T follicular helper cell (primary cell): Measurements from ENCODE around the gene GRK1.

Experiments
- DNase-seq: peaks from one replicate; pipeline ENCODE4 v3.0.0-alpha.2; 2020; ENCODE audit warnings: low read depth

The GRK1 gene

DNA sequence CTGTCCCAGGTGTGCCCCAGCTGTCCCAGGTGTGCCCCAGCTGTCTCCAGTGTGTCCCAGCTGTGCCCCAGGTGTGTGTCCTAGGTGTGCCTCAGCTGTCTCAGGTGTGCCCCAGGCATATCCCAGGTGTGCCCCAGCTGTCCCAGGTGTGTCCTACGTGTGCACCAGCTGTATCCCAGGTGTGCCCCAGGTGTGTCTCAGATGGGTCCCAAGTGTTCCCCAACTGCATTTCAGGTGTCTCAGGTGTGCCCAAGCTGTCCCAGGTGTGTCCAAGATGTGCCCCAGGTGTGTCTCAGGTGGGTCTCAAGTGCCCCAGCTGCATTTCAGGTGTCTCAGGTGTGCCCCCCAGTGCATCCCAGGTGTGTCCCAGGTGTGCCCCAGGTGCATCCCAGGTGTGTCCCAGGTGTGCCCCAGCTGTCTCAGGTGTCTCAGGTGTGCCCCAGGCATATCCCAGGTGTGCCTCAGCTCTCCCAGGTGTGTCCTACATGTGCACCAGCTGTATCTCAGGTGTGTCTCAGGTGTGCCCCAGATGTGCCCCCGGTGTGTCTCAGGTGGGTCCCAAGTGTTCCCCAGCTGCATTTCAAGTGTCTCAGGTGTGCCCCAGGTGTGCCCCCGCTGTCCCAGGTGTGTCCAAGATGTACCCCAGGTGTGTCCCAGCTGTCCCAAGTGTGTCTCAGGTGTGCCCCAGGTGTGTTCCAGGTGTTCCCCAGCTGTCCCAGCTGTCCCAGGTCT lies 1.3 kb upstream of the GRK1 start:
- DNase-seq: no peak

DNA sequence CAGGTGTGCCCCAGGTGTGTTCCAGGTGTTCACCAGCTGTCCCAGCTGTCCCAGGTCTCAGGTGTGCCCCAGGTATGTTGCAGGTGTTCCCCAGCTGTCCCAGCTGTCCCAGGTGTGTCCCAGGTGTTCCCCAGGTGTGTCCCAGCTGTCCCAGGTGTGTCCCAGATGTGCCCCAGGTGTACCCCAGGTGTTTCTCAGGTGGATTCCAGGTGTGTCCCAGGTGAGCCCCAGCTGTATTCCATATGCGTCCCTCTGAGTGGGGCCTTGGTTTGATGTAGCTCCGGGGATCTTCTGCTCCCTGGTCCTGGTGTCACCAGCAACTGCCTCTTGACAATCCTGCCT lies 719 bp upstream of the GRK1 start:
- no peak for DNase-seq

DNA sequence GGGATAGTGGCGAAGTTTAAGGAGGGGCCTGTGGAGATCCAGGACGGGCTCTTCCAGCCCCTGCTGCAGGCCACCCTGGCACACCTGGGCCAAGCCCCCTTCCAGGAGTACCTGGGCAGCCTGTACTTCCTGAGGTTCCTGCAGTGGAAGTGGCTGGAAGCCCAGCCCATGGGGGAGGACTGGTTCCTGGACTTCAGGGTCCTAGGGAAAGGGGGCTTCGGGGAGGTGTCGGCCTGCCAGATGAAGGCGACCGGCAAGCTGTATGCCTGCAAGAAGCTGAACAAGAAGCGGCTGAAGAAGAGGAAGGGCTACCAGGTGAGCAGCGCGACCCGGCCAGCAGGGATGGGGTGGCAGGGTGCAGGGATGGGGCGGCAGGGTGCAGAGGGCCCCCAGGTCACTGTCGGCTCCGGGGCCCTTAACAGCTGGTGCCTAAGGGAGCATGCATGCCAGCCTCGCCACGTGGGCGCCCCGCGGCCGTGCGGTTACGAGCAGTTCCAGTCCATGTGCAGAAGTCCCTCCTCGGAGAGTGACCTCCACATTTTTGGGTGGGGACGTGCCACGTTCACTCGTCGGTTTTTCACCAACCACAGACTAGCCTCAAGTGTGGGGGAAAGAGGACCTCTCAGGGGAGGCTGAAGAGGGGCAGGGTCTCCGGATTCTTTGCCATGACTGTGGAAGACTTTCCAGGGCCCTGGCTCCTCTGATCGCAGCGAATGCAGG lies 912 bp downstream of the GRK1 start:
- no peak for DNase-seq

DNA sequence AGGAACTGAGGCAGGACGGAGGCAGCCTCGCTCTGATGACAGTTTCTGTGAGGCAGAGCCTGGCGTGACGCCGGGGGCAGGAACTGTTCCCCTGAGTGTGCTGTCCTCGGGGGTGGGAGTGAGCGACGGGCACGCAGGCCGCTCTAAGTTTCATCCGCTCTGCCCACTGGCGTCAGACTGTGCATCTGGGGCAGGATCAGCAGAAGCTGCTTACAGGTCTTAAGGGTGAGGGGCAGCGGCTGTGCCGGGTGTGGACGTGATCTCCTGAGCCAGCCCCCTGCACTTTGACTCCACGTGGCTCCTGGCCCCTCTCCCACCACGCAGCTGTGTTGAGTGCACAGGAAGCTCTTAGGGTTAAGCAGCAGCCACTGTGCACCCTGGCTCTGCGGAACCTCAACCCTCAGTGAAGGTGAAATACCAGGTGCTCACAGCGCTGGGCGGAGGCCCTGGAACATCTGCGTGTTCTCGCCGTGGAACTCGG lies 1.5 kb downstream of the GRK1 start:
- no peak for DNase-seq

DNA sequence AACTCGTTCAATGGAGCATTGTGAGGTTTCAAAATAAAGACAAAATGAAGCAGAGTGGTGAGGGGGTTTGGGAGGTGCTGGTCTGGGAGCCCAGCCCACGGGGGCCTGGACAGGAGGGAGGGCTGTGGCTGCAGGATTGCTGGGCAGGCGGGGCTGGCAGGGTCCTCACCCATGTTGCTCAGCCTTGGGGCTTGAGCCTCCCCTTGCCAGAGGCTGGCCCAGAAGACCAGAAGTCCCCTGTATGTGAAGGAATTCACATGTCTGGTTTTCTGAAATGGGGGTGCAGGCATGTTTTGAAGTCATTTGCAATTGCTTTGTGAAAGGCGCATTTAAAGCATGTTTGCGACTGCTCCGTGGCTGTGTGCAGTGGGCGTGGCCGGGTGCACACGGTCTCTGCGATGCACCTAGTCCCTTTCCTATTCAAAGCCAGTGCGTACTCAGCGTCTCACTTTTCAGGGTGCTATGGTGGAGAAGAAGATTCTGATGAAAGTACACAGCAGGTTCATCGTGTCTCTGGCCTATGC lies 2.3 kb downstream of the GRK1 start:
- no peak for DNase-seq

DNA sequence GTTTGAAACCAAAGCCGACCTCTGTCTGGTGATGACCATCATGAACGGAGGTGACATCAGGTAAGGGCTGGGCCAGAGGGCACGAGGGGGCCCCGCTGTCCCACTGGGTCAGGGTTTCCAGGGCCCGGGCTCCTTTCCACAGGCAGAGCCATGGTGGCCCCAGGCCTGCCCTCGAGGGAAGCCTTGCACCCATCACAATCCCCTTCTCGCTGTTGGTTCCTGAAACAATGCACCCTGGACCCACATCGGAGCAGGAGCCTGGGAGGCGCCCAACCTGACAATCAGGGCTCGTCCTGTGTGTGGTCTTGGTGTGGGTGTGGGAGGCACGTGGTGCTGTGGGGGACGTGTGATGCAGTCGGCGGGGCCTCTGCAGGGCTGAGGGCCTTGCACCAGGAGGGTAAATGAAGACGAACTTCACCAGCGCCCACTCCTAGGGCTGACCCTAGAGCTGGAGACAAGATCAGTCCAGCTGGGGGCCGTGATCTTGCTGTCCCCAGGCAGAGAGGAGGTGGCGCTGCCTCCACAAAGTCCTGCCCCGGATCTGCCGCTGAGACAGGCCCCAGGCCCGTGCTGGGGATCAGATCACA lies 2.8 kb downstream of the GRK1 start:
- DNase-seq: no peak

DNA sequence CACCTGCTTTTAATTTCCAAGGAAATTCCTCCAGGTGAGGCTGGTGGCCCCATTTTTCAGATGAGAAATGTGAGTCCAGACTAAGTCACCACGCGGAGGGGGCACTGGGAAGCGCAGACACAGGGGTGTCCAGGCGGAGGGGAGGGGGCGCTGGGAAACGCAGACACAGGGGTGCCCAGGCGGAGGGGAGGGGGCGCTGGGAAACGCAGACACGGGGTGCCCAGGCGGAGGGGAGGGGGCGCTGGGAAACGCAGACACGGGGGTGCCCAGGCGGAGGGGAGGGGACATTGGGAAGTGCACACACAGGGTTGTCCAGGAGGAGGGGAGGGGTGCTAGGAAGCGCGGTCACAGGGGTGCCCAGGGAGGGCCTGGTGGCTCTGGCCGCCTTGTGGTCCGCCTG lies 3.5 kb downstream of the GRK1 start:
- DNase-seq: no peak

DNA sequence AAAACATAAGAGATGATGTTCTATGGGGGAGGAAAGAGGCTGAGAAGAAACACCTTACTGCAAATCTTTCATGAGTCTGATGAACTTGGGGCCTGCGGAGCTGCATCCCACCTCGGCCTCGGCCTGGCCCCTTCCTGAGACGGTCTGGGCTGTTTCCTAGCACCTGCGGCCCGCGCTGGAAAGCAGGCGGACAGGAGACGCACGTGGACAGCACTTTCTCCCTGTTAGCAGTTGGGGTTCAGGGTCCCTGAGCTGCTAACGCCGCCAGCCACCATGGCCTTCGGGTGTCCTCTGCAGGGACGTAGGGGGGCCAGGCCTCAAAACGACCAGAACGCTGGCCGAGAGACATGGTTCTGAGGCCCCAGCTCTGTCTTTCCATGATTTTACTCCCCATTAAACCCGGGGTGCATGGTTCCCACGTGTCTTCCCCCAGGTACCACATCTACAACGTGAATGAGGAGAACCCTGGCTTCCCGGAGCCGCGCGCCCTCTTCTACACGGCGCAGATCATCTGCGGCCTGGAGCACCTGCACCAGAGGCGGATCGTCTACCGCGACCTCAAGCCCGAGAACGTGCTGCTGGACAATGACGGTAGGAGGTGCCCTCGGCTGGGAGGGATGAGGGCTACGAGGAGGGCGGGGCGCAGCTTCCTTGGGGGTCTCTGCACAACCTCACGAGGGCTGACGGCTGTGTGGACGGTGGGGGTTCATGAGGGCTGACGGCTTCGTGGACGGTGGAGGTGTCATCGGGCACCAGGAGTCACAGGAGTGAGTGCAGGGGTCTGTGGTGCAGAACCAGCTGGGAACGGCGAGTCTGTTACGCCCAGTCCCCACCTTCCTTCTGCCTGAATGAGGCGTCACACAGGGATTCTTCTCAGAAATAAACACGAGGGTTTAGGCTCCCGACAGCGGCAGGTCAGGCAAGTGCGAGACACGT lies 4.3 kb downstream of the GRK1 start:
- DNase-seq: no peak

DNA sequence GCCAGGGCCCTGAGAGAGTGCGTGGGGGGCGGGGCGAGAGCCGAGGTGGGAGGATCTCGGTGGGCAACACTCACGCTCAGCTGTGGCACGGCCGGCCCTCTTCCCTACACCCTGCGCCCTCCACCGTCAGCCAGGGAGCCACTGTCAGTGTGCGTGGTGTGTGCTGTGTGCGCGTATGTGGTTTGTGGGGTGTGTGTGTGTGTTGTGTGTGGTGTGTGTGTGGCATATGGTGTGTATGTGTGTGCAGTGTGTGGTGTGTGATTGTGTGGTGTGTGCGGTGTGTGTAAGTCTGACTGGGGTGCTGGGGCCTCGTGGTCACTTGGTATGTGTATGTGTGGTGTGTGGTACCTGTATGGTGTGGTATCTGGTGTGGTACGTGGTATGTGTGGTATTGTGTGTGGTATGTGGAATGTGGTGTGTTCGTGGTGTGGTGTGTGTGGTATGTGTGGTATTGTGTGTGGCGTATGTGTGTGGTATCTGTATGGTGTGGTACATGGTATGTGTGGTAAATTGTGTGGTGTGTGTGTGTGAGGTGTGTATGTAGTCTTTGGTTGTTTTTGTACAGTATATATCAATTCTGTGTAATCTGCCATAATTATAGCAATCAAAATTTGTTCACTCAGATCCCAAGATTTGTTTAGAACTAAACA lies 5.1 kb downstream of the GRK1 start:
- no peak for DNase-seq

DNA sequence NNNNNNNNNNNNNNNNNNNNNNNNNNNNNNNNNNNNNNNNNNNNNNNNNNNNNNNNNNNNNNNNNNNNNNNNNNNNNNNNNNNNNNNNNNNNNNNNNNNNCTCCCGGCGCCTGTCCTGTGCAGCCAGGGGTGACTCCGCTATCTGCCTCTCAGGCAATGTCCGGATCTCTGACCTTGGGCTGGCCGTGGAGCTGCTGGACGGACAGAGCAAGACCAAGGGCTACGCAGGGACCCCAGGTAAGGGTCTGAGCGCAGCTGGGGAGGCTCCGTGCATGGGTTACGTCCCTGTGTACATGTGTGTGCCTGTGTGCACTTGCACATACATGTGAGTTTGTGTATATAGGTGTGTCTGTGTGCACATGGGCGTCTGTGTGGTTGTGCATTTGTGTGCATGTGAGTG lies 55.9 kb downstream of the GRK1 start:
- no peak for DNase-seq

DNA sequence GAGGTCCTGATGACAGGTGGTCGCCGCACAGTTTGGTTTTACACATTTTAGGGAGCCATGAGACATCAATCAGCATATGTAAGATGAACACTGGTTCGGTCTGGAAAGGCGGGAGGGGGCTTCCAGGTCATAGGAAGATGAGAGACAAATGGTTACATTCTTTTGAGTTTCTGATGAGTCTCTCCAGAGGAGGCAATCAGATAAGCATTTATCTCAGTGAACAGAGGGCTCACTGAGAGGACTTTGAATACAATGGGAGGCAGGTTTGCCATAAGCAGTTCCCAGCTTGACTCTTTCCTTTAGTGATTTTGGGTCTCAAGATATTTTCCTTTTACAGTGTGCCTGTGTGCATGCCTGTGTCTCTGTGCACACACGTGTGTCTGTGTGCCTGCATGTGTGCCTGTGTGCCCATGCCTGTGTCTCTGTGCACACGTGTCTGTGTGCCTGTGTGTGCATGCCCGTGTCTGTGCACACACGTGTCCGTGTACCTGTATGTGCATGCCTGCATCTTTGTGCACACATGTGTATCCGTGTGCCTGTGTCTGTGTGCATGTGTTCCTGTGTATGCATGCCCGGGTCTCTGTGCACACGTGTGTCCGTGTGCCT lies 56.5 kb downstream of the GRK1 start:
- DNase-seq: no peak

DNA sequence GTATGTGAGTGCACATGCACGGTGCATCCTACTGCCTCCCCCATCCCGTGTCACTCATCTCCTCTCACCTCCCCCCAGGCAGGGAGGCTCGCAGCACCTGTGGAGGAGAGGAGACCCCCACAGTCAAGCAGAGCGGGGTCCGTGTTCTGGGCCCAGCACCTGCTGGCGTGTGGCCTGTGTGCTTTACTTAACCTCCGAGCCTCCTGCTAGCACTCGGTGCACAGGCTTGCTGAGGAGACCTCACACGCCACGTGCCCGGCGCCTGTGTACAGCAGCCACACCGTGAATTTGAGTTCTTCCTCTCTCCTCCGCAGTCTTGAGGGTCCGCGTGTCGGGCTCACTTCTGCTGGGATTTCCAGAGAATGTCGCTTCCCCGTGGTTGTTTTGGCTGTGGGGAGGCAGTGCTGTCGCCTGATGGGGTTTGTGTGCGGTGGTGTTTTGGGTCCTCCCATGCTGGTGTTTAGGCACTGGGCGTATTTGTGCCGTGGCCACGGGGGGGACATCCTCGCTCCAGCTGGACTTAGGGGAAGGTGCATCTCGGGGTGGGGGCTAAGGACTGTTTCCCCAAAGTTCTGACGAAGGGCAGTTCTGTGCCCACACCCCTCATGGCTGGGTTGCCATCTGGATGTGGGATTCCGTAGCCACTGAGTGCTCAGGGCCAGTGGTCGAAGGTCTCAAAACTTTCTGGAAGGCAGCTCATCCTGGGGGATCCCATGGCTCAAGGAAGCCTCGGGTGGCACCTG lies 57.2 kb downstream of the GRK1 start:
- DNase-seq: no peak

DNA sequence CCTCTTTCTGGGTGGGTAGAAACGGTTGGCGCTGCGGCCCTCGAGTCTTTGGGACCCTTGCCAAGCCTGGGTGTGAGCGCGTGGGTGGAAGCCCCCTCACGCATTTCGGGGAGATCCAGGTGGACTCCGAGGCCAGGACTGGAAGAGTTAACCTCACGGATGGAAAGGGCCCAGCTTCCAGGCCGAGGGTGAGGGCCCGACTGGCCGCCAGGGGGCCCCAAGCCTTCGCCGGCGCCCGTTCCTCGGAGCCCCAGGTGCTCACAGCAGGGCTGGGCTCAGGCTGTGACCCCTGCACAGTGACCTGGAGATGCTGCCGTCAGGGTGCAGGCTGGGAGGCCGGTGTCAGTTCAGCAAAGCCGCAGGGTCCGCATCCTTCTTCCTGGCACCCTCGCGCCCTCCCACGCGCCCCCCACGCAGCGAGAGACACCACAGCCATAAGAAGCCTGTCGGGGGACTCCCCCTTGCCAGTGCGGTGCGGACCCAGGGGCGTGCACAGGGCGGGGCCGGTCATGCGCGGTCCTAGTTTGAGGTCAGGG lies 57.8 kb downstream of the GRK1 start:
- DNase-seq: peak; percentile 85

DNA sequence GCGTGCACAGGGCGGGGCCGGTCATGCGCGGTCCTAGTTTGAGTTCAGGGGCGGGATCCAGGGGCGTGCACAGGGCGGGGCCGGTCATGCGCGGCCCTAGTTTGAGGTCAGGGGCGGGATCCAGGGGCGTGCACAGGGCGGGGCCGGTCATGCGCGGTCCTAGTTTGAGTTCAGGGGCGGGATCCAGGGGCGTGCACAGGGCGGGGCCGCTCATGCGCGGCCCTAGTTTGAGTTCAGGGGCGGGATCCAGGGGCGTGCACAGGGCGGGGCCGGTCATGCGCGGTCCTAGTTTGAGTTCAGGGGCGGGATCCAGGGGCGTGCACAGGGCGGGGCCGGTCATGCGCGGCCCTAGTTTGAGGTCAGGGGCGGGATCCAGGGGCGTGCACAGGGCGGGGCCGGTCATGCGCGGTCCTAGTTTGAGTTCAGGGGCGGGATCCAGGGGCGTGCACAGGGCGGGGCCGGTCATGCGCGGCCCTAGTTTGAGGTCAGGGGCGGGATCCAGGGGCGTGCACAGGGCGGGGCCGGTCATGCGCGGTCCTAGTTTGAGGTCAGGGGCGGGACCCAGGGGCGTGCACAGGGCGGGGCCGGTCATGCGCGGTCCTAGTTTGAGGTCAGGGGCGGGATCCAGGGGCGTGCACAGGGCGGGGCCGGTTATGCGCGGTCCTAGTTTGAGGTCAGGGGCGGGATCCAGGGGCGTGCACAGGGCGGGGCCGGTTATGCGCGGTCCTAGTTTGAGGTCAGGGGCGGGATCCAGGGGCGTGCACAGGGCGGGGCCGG lies 58.5 kb downstream of the GRK1 start:
- DNase-seq: peak; percentile 71

DNA sequence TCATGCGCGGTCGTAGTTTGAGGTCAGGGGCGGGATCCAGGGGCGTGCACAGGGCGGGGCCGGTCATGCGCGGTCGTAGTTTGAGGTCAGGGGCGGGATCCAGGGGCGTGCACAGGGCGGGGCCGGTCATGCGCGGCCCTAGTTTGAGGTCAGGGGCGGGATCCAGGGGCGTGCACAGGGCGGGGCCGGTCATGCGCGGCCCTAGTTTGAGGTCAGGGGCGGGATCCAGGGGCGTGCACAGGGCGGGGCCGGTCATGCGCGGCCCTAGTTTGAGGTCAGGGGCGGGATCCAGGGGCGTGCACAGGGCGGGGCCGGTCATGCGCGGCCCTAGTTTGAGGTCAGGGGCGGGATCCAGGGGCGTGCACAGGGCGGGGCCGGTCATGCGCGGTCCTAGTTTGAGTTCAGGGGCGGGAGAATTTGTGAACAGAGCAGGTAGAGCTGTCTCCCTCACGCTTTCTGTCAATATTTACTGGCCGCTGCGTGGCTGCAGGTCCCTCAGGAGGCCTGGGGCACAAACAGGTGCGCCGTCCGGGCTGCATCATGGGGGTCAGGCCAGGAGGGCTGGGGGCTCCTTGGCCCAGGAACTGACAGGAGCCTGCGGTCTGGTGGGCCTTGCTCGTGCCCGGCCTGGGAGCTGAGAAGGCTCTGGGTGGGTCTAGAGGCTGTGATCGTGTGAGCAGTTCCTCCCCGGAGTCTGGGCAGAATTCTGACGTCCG lies 59.2 kb downstream of the GRK1 start:
- DNase-seq: peak; percentile 32

DNA sequence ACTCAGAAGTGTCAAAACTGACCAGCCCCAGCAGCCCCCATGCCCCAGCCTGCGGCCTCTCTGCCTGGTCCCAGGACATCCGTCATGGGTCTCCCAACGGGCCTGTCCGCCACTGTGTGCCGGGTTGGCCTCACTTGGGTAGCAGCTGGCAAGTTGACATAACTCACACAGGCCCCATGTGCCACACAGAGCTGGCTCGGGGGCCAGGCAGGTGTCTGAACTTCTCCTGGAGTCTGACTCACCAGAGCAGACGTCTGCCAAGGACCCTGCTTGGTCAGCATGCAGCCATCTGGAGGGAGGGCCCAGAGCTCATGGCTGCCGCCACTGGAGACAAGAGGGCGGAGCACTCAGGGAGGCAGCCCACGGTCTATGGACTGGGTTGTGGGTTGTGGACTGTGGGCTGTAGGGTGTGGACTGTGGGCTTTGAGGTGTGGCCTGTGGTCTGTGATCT lies 60.0 kb downstream of the GRK1 start:
- no peak for DNase-seq

DNA sequence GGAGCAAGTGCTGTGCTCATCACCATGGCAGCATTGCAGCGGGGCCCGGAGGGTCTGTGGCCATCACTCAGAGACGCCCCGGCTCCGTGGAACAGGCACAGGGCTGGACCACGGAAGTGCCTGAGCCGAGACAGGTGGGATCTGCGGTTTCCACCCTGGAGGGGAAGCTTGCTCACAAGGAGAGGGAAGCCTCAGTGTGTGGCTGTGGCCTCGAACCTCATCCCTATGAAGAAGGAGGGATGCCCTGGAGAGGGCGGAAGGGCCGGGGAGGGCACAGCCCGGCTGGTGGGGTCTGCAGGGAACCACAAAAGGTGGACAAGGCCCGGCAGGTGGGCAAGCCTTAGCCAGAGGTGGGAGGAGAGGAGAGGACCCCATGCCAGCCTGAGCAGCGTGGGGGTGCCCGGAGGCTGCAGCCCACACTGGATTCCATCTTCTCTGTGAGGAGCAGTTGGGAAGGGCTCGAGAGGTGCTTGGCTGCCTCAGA lies 61.6 kb downstream of the GRK1 start:
- DNase-seq: no peak
